Fibroblast of the aortic adventitia (primary cell): ENCODE measurements around the gene TANC1. TPM values are rescaled to one million over a fixed set of nuclear protein-coding genes. Genes with fewer than 3 reads are reported as not detected.

Experiments used
- DNase-seq: peaks from one replicate; pipeline ENCODE4 v3.0.0-alpha.2; 2010; ENCODE audit warnings: low read depth
- H3K4me3 ChIP-seq: 2 replicates; pipeline ENCODE4 v1.5.1; 2011; ENCODE audit warnings: low read depth, mild to moderate bottlenecking, control low read depth, low read length, moderate library complexity
- CTCF ChIP-seq: IDR thresholded peaks from 2 replicates; pipeline ENCODE4 v1.5.1; 2011; ENCODE audit warnings: mild to moderate bottlenecking, low read length, control low read depth, inconsistent platforms; ENCODE audit not compliant: insufficient read depth
- small RNA-seq: library from RNA; depleted of rRNA; stranded (forward); fragments of <200 nt; gene quantifications from one replicate; pipeline ENCODE3, GENCODE V24; 2012
- total RNA-seq: library from RNA; depleted of rRNA; stranded (reverse); fragments of >200 nt; gene quantifications from 2 replicates; pipeline ENCODE4 v1.2.3, GENCODE V29; 2012; ENCODE audit warnings: low replicate concordance

The TANC1 gene
- total RNA-seq, 1 donor, result 11.9 TPM

- no peak for TF ChIP-seq CTCF
- no peak for DNase-seq
- no peak overlapping the region for H3K4me3 ChIP-seq
These were observed 303.7 kb downstream of the TANC1 start for GRCh38 chr2:159272156-159272555.

GRCh38 chr2:159275111-159275510 is 306.7 kb downstream of the TANC1 start:
- no peak for TF ChIP-seq CTCF
- DNase-seq, result no peak
- no peak overlapping the region for H3K4me3 ChIP-seq

DNA sequence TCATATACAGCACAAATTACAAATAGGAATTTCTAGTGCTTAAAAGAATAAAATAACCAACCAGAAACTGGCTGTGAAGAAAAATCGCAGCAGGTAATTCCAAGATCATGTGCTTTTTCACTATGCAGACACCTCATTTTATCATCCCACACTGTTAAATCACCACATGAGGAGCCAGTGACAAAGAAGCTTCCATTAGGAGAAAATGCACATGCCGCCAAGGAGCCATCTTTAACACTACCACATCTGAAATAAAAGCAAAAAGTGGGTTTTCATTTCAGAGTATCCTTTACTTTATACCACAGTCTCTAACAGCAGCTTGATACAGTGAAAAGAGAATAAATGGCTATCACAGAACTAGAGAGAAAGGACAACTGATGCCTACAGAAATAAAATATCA is 311.3 kb downstream of the TANC1 start:
- no peak overlapping the region for H3K4me3 ChIP-seq
- DNase-seq, result no peak
- no peak for TF ChIP-seq CTCF

DNA sequence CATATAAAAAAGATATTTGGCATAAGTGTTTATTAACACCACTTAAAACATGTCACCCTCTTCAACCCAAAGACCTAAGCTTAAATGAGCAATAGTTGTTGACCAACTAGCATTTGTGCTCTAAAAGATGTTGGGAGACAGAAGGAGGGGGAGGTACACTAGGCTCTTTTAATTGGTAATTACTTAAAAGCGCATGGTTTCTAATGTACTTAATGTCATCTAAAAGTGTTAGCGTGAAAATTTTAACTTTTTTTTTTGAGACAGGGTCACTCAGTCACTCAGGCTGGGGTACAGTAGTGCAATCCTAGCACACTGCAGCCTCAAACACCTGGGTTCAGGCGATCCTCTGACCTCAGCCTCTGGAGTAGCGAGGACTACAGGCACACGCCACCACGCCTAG is 312.6 kb downstream of the TANC1 start:
- TF ChIP-seq CTCF, result no peak
- DNase-seq, result no peak
- H3K4me3 ChIP-seq, result no peak overlapping the region

Small RNAs within 50 kb of the gene (small RNA-seq; reads per million reads assigned to genes)
- gene MIR6888 (not detected), gene RNU2-21P (not detected), gene RNU6-580P (not detected)

Other genes starting within 250 kb of the TANC1 start
- not detected in 2 replicates for gene DAPL1, start 173.3 kb upstream of the TANC1 start, total RNA-seq